Measurements from ENCODE around the gene MRPS18A.

Gene MRPS18A

GRCh38 chr6:43695967-43696291, 8.3 kb upstream of the MRPS18A start:
- DNase-seq: no peak

GRCh38 chr6:43695215-43695966, 7.8 kb upstream of the MRPS18A start:
- DNase-seq: no peak

GRCh38 chr6:43689421-43689820, 1.8 kb upstream of the MRPS18A start:
- DNase-seq: no peak

- no peak for DNase-seq
These were observed 533 bp downstream of the MRPS18A start for GRCh38 chr6:43687079-43687436.

GRCh38 chr6:43683708-43684455, 3.7 kb downstream of the MRPS18A start:
- no peak for DNase-seq

GRCh38 chr6:43682724-43683429, 4.7 kb downstream of the MRPS18A start:
- no peak for DNase-seq

GRCh38 chr6:43681303-43681702, 6.3 kb downstream of the MRPS18A start:
- DNase-seq: no peak

- DNase-seq: no peak
These were observed 7.0 kb downstream of the MRPS18A start for GRCh38 chr6:43680308-43681200.

- no peak for DNase-seq
These were observed 8.5 kb downstream of the MRPS18A start for GRCh38 chr6:43679057-43679456.

GRCh38 chr6:43678341-43678740, 9.2 kb downstream of the MRPS18A start:
- no peak for DNase-seq

GRCh38 chr6:43677759-43678158, 9.8 kb downstream of the MRPS18A start:
- no peak for DNase-seq

- no peak for DNase-seq
These were observed 10.5 kb downstream of the MRPS18A start for GRCh38 chr6:43676962-43677606.

- no peak for DNase-seq
These were observed 12.7 kb downstream of the MRPS18A start for GRCh38 chr6:43674921-43675320.

GRCh38 chr6:43674291-43674690, 13.3 kb downstream of the MRPS18A start:
- no peak for DNase-seq

GRCh38 chr6:43673444-43674084, 14.0 kb downstream of the MRPS18A start:
- DNase-seq: no peak

GRCh38 chr6:43671801-43672690, 15.5 kb downstream of the MRPS18A start:
- DNase-seq: no peak

GRCh38 chr6:43671011-43671800, 16.4 kb downstream of the MRPS18A start:
- no peak for DNase-seq

GRCh38 chr6:43670623-43670986, 17.0 kb downstream of the MRPS18A start:
- no peak for DNase-seq

GRCh38 chr6:43669922-43670622, 17.5 kb downstream of the MRPS18A start:
- DNase-seq: no peak

Data from stimulated activated CD4-positive, alpha-beta T cell treated with anti-CD3 and anti-CD28 coated beads, Interleukin-4, amount 100 ng/mL, for 4 hours (primary cell).